Right cardiac atrium (tissue), 5 donors: Measurements from ENCODE around the gene MPZL3. TPM values are rescaled to one million over a fixed set of nuclear protein-coding genes. Genes with fewer than 3 reads are reported as not detected.

Source experiments
- ATAC-seq, 2 donors: fragments of 200-7000 bp; cut with Tn5 transposase; one replicate each; pipeline versions ENCODE4 v1.8.0 to v1.9.1; 2020; ENCODE audit warnings: moderate library complexity in 2 of 2, mild to moderate bottlenecking in 1 of 2
- DNase-seq, 3 donors: peaks; one replicate each; pipeline ENCODE4 v3.0.0-alpha.2; 2020
- H3K27ac ChIP-seq: one replicate; pipeline ENCODE4 v1.5.1; 2013; ENCODE audit warnings: mild to moderate bottlenecking, low read length, control low read depth, moderate library complexity
- H3K27me3 ChIP-seq: one replicate; pipeline ENCODE4 v1.6.1; 2013; ENCODE audit not compliant: control insufficient read depth, insufficient read depth
- H3K4me1 ChIP-seq: one replicate; pipeline ENCODE4 v1.6.1; 2013; ENCODE audit warnings: low read length; ENCODE audit not compliant: control insufficient read depth, insufficient read depth
- H3K4me3 ChIP-seq: one replicate; pipeline ENCODE4 v1.5.1; 2013; ENCODE audit warnings: low read length, control low read depth
- H3K9me3 ChIP-seq: one replicate; pipeline ENCODE4 v1.6.1; 2013; ENCODE audit warnings: low read length; ENCODE audit not compliant: control insufficient read depth
- WGBS: extraction: QIAGEN DNeasy Blood & Tissue Kit; methylation state at CpG from one replicate; pipeline ENCODE4 v1.1.7; 2013; 5-methylcytosine and 5-hydroxymethylcytosine counted together
- intact Hi-C, 4 donors: fragments of 100-400 bp; cut with DNase I; formaldehyde crosslinking; loops; one replicate each; pipeline versions ENCODE4 v1.11.0 to v1.14.0; 2022 to 2023
- long read RNA-seq, 4 donors: library from polyadenylated mRNA; unstranded; transcript quantifications; one replicate each; pipeline ENCODE4 v2.0.0, GENCODE V29; 2020 to 2021
- polyA plus RNA-seq: library from polyadenylated mRNA; stranded (reverse); fragments of 200-250 nt; gene quantifications from one replicate; pipeline ENCODE4 v1.2.3, GENCODE V29; 2013
- total RNA-seq, 4 donors: library from RNA; stranded (reverse); fragmentation: NEBNext Ultra II Directional; extraction: Animal tissue kit (Norgen Biotek cat#: 25700); gene quantifications; one replicate each; pipeline ENCODE4 v1.2.1, GENCODE V29; 2021
- donor health status: healthy with polysubstance abuse.
- donor health status: DM: no; HTN: yes; CAD: no.
- donor health status: DM: no; HTN: no; CAD: no.
- donor health status: DM: no; HTN: yes; CAD: no; lungs with severe emphysema.
- donor health status: DM: yes; HTN: yes; CAD: no.

Gene MPZL3, protein sequence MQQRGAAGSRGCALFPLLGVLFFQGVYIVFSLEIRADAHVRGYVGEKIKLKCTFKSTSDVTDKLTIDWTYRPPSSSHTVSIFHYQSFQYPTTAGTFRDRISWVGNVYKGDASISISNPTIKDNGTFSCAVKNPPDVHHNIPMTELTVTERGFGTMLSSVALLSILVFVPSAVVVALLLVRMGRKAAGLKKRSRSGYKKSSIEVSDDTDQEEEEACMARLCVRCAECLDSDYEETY
- total RNA-seq (1 to 10 TPM; 1.3 to 1.7 (median 1.5) TPM), polyA plus RNA-seq (0.77 TPM)
- long read RNA-seq, donor 1, partial matches to known transcripts: 0 of 4 reads
- long read RNA-seq, donor 1, other reads (novel, unspliced or antisense): 1 of 4 reads
- long read RNA-seq, donor 2, partial matches to known transcripts: 0 of 2 reads
- long read RNA-seq, donor 2, other reads (novel, unspliced or antisense): 0 of 2 reads
- long read RNA-seq, donor 3, partial matches to known transcripts: 0 of 5 reads
- long read RNA-seq, donor 3, other reads (novel, unspliced or antisense): 2 of 5 reads
- long read RNA-seq, donor 4: 0 reads

GRCh38 chr11:118251858-118252652 is at the start of gene MPZL3:
Gene MPZL3, minus strand, starts transcription at chr11:118252365. Its CDS starts 71 bp downstream, at chr11:118252294.
- WGBS: 8% methylated on average over 33 of the region's 33 CpGs
- H3K27ac ChIP-seq: peak within 1 kb of the TSS; percentile 60
- H3K9me3 ChIP-seq: no peaks in the 10 kb centered on the region
- peak within 1 kb of the TSS; percentile 62 for H3K4me3 ChIP-seq
- no peaks in the 10 kb centered on the region for H3K27me3 ChIP-seq
- ATAC-seq (peak; percentile 81 to 85), DNase-seq (peak; percentile 61 to 85 (median 79))
- H3K4me1 ChIP-seq: no peaks in the 10 kb centered on the region
- intact Hi-C loops: no loop called here

- intact Hi-C loops: no loop called here
- Histone ChIP-seq H3K4me3 (no peak overlapping the region), H3K9me3 (no peaks in the 10 kb centered on the region), H3K27ac (no peak overlapping the region), H3K4me1 (no peaks in the 10 kb centered on the region), H3K27me3 (no peaks in the 10 kb centered on the region)
- DNase-seq: no peak
- 57% methylated on average over 8 of the region's 8 CpGs for WGBS
- ATAC-seq: no peak
Observed at GRCh38 chr11:118301600-118302195, 49.5 kb upstream of the MPZL3 start.

DNA sequence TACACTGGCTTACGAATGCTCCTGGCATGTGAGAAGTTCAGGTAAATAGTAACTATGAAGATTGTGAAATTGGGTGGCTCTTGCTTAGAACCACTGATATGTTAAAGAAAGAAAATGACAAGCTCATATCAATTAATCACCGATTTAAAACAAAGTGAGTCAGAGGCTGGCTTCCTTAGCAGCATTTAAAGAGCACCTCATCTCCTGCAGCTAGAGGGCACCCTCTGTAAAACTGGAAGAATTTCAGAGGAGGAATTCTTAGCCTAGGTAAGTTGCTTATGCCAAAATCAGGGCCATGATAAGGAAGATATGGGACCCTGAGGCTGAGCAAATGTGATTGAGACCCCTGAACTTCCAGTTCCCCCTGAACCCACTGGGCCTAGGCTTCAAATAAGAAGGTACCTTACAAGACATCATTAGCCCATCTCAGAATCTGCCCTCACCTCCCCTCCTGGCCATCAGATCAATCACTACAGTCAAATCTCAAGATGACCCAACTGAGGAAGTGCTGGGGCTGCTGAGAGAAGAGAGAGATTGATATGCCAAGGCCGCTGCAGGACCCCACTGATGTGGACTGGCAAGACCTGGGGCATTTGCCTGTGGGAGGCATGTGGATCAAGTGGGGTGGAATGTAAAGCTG is 43.8 kb upstream of the MPZL3 start:
- WGBS: 57% methylated on average over 3 of the region's 3 CpGs
- ATAC-seq: no peak
- H3K27ac ChIP-seq: no peak overlapping the region
- H3K9me3 ChIP-seq: no peaks in the 10 kb centered on the region
- H3K4me3 ChIP-seq: no peak overlapping the region
- H3K27me3 ChIP-seq: no peaks in the 10 kb centered on the region
- H3K4me1 ChIP-seq: no peaks in the 10 kb centered on the region
- no peak for DNase-seq
- intact Hi-C loops: loop anchor here in 1 of 4 donors (10.0 kb wide), 1 partner anchor 151 kb away; no protein-coding TSS in a partner anchor

GRCh38 chr11:118295199-118295598 is 43.0 kb upstream of the MPZL3 start:
- DNase-seq (no peak), ATAC-seq (no peak)
- Histone ChIP-seq H3K9me3 (no peaks in the 10 kb centered on the region), H3K27ac (no peak overlapping the region), H3K4me1 (no peaks in the 10 kb centered on the region), H3K27me3 (no peaks in the 10 kb centered on the region), H3K4me3 (no peak overlapping the region)
- WGBS: 65% methylated on average over 5 of the region's 5 CpGs
- intact Hi-C loops: loop anchor here in 1 of 4 donors (10.0 kb wide), 1 partner anchor 150 kb away; no protein-coding TSS in a partner anchor

GRCh38 chr11:118294053-118294452 is 41.9 kb upstream of the MPZL3 start:
- ATAC-seq (no peak), DNase-seq (no peak)
- Histone ChIP-seq H3K27ac (no peak overlapping the region), H3K4me3 (no peak overlapping the region), H3K4me1 (no peaks in the 10 kb centered on the region), H3K27me3 (no peaks in the 10 kb centered on the region), H3K9me3 (no peaks in the 10 kb centered on the region)
- intact Hi-C loops: loop anchor here in 3 of 4 donors (5.0 to 10.0 kb wide), 2 partner anchors 147 to 149 kb away; no protein-coding TSS in a partner anchor
- 87% methylated on average over 2 of the region's 2 CpGs for WGBS

DNA sequence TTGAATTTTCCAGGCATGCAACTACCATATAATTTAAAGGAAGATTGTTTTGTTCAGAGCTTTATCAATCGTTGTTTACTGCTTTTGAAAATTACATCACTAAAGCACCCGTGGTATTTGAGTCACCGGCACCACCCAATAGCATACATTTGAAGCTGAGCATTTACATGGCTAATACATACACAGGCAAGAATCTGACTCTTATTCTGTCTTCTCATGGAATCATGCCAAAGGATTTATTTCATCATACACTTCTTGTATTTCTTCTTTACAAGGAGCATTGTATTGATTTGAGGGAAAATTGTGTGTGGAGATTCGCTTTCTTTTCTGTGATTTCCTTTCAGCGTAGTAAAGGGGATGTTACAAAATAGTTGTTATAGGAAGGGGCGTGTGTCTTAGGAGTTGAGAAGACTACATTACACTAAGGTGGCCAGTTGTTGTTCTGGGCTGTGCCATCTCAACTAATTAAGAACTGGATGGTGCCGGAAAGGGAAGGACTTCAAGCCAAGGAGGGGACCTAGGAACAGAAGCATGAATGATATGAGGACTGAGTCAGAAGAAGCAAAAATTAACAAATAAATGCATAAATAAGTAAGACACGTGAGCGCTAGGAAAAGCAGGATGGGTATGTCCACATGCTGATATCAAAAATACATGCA is 39.4 kb upstream of the MPZL3 start:
- H3K27me3 ChIP-seq: no peaks in the 10 kb centered on the region
- no peak for ATAC-seq
- H3K4me1 ChIP-seq: no peaks in the 10 kb centered on the region
- H3K9me3 ChIP-seq: no peaks in the 10 kb centered on the region
- intact Hi-C loops: loop anchor here in 3 of 4 donors (2.0 to 10.0 kb wide), 3 partner anchors 93 to 147 kb away; no protein-coding TSS in a partner anchor
- WGBS: 74% methylated on average over 9 of the region's 9 CpGs
- H3K27ac ChIP-seq: no peak overlapping the region
- H3K4me3 ChIP-seq: no peak overlapping the region
- DNase-seq: no peak

GRCh38 chr11:118290923-118291322 is 38.8 kb upstream of the MPZL3 start:
- Histone ChIP-seq H3K4me3 (no peak overlapping the region), H3K27ac (no peak overlapping the region)
- WGBS: 24% methylated on average over 9 of the region's 9 CpGs

DNA sequence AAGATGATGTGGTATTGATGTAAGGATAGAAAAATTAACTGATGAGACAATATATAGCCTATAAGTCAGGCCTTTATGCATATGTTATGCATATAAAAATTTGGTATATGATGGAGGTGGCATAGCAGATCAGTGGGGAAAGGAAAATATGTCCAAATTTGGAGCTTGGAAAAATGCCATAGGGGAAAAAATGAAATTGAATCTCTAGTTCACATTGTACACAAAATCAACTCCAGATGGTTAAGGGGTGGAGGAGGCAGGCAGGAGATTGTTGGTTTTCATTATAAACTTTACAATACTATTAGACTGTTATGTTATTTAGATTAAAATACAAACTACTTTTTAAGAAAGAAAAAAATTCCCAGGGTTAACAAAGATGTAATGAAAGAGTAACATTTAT is 37.2 kb upstream of the MPZL3 start:
- ATAC-seq (no peak), DNase-seq (no peak)
- Histone ChIP-seq H3K9me3 (no peaks in the 10 kb centered on the region), H3K27ac (no peak overlapping the region), H3K27me3 (no peaks in the 10 kb centered on the region), H3K4me3 (no peak overlapping the region), H3K4me1 (no peaks in the 10 kb centered on the region)
- intact Hi-C loops: no loop called here

More at GRCh38 chr11:118290923-118291322, 38.8 kb upstream of the MPZL3 start:
- no peak for DNase-seq
- H3K9me3 ChIP-seq: no peaks in the 10 kb centered on the region
- intact Hi-C loops: loop anchor here in 3 of 4 donors (2.0 to 10.0 kb wide), 3 partner anchors 92 to 146 kb away; no protein-coding TSS in a partner anchor
- ATAC-seq: peak; percentile 81 to 88
- H3K4me1 ChIP-seq: no peaks in the 10 kb centered on the region
- H3K27me3 ChIP-seq: no peaks in the 10 kb centered on the region

DNA sequence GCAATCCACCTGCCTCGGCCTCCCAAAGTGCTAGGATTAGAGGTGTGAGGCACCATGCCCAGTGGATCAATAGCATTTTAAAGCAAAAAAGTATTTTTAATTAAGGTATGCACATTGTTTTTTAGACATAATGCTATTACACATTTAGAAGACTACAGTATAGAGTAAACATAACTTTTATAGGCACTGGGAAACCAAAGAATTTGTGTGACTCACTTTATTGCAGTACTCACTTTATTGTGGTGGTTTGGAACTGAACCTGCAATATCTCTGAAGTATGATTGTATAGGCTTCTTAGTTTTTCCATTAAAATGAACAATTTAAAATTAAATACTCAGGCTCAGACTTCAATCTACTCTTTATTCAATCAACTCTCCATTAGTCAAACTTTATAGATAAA is 34.8 kb upstream of the MPZL3 start:
- 90% methylated on average over 1 of the region's 1 CpG for WGBS

GRCh38 chr11:118286545-118286944 is 34.4 kb upstream of the MPZL3 start:
- intact Hi-C loops: no loop called here
- no peaks in the 10 kb centered on the region for H3K9me3 ChIP-seq
- no peak for ATAC-seq
- H3K4me3 ChIP-seq: no peak overlapping the region
- WGBS: 72% methylated on average over 2 of the region's 2 CpGs
- no peaks in the 10 kb centered on the region for H3K4me1 ChIP-seq
- no peak overlapping the region for H3K27ac ChIP-seq
- DNase-seq: no peak
- H3K27me3 ChIP-seq: no peaks in the 10 kb centered on the region

More for the DNA sequence above, 34.8 kb upstream of the MPZL3 start:
- no peaks in the 10 kb centered on the region for H3K4me1 ChIP-seq
- no peak overlapping the region for H3K27ac ChIP-seq
- H3K4me3 ChIP-seq: no peak overlapping the region
- DNase-seq: no peak
- H3K27me3 ChIP-seq: no peaks in the 10 kb centered on the region
- no peak for ATAC-seq
- H3K9me3 ChIP-seq: no peaks in the 10 kb centered on the region
- intact Hi-C loops: no loop called here
